PFSK-1 (cell line): ENCODE measurements around the gene DICER1.

ENCODE experiments used
- FOXP2 ChIP-seq: optimal IDR thresholded peaks from 2 replicates; pipeline ENCODE3; 2011; ENCODE audit warnings: borderline replicate concordance, control low read depth, inconsistent platforms; ENCODE audit not compliant: insufficient read depth; ENCODE audit errors: extremely low read length, extremely low read depth
- POLR2AphosphoS5 ChIP-seq: IDR thresholded peaks from 2 replicates; pipeline ENCODE4 v1.6.1; 2012; ENCODE audit warnings: low read depth, mild to moderate bottlenecking, control low read depth, low read length, moderate library complexity
- REST ChIP-seq, 2 experiments: IDR thresholded peaks; 2 replicates each; pipeline versions ENCODE4 v1.6.1 to v1.8.0; 2011 to 2012; ENCODE audit warnings: low read depth in 2 of 2, low read length in 2 of 2, control low read depth in 1 of 2, inconsistent platforms in 1 of 2, mild to moderate bottlenecking in 1 of 2, moderate library complexity in 1 of 2; ENCODE audit not compliant: insufficient read depth in 1 of 2
- SIN3A ChIP-seq: IDR thresholded peaks from 2 replicates; pipeline ENCODE4 v1.6.1; 2012; ENCODE audit warnings: mild to moderate bottlenecking, low read length, moderate library complexity, borderline replicate concordance; ENCODE audit not compliant: insufficient read depth
- TAF1 ChIP-seq: IDR thresholded peaks from 2 replicates; pipeline ENCODE4 v1.6.1; 2012; ENCODE audit warnings: low read length, control low read depth, borderline replicate concordance; ENCODE audit not compliant: insufficient read depth

The DICER1 gene

GRCh38 chr14:95070748-95071435, 86.4 kb downstream of the DICER1 start:
- TF ChIP-seq TAF1 (no peak), REST (IDR thresholded peaks at IDR 0.05; ENCODE audit: insufficient read depth in 1 of 2, low read depth in 2 of 2, low read length in 2 of 2) (no peak), SIN3A (no peak), POLR2AphosphoS5 (no peak), FOXP2 (no peak)

- TF ChIP-seq SIN3A (no peak), POLR2AphosphoS5 (no peak), REST (IDR thresholded peaks at IDR 0.05; ENCODE audit: insufficient read depth in 1 of 2, low read depth in 2 of 2, low read length in 2 of 2) (no peak), FOXP2 (no peak), TAF1 (no peak)
Measured at GRCh38 chr14:95069547-95069946, 87.8 kb downstream of the DICER1 start.

- TF ChIP-seq FOXP2 = no peak
- no peak for TF ChIP-seq POLR2AphosphoS5
- TF ChIP-seq SIN3A = no peak
- no peak for TF ChIP-seq TAF1
- TF ChIP-seq REST (IDR thresholded peaks at IDR 0.05; ENCODE audit: insufficient read depth in 1 of 2, low read depth in 2 of 2, low read length in 2 of 2) = no peak
Measured at GRCh38 chr14:95069018-95069417, 88.3 kb downstream of the DICER1 start.

DNA sequence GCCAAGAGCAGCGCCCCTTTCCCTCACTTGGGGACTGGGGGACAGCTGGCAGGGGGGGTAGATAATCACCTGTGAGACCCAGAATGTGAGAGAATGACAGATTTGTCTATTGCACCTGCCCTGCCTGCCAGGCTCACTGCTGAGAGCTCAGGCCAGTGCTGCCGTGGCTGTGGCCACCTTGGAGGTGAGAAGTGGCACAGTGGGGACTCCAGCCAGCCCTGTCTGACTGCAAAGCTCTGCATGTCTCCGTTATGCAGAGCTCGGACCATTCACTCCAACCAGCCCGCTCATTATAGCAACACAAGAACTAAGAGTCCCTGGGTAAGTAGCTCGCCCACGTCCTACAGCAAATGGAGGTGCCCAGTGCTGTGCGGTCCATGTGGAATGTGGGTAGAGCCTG, 88.8 kb downstream of the DICER1 start:
- TF ChIP-seq POLR2AphosphoS5 = no peak
- no peak for TF ChIP-seq SIN3A
- TF ChIP-seq FOXP2 = no peak
- TF ChIP-seq REST (IDR thresholded peaks at IDR 0.05; ENCODE audit: insufficient read depth in 1 of 2, low read depth in 2 of 2, low read length in 2 of 2) = no peak
- no peak for TF ChIP-seq TAF1

DNA sequence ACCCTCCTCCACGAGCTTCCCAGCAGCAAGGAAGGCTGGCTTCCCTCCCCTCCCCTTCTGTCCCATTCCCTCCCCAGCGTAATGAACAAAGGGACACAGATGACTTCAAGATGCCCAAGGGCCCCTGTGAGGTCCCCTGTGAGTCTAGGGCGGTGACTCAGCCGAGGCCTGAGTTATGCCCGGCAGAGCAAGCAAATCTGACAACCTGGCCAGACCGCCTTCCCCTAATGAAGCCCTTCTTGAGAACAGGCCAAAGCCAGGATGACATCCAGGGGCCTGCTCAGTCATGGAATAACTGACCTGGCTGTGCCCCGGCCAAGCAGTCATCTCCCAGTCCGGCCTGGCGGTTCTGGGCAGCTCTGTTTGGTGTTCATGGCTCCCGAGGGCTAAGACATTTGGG, 89.2 kb downstream of the DICER1 start:
- no peak for TF ChIP-seq REST (IDR thresholded peaks at IDR 0.05; ENCODE audit: insufficient read depth in 1 of 2, low read depth in 2 of 2, low read length in 2 of 2)
- TF ChIP-seq FOXP2 = no peak
- TF ChIP-seq TAF1 = no peak
